Hematopoietic multipotent progenitor cell treated with erythropoietin and hydrocortisone succinate and interleukin-3 and kit ligand, for 8 days (in vitro differentiated cells): ENCODE results near the gene CLDN24.
A peak's percentile ranks its signal among the peaks of the same experiment; 100 is the strongest.

Experiments used
- DNase-seq: peaks from one replicate; pipeline ENCODE4 v3.0.0-alpha.2; 2015

The CLDN24 gene

DNA sequence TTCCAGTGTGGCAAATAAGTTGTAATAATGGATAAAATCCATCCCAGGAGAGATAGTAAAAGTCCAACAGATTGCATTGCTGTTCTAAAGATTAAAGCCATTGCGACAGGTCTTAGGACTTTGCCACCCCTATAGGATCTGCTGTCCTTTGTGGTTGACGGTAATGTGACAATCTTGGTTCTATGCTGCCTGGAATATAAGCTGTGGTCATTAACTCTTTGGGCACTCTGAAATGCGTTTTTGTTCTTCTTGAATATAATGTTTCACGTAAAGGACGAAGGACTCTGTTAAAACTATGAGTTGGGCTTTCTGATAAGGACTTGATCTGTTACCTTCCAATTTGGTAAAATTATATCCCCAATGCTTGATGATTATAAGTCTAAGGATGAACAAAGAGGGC is at the start of gene CLDN24:
Gene CLDN24, minus strand, starts transcription at position 101 of the 400 bp plus-strand sequence. Its CDS starts 0 bp downstream, at position 101.
- no peak for DNase-seq

DNA sequence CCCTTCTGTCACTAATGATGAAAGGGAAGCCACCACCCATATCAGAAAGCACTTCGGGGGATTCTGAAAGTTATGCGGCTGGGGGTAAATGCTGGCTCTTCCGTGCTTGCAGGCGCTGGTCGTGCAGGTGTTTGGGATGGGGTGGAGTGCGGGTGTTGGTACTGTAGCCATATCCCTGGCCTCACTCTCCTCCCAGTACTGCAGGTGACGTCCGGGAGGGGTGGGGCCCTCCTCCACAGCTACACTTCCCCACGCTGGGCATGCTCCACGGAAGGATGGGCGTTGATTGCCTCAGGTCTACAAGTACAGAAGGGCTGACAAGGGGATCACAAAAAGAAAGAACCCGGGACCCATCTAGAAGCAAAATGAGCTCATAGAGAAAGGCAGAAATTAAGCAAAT is 48.6 kb upstream of the CLDN24 start:
- DNase-seq: no peak

- DNase-seq: no peak
These were observed 46.8 kb upstream of the CLDN24 start for GRCh38 chr4:183369073-183369472.

- no peak for DNase-seq
These were observed 44.1 kb upstream of the CLDN24 start for GRCh38 chr4:183366206-183366835.

- no peak for DNase-seq
These were observed 41.8 kb upstream of the CLDN24 start for GRCh38 chr4:183364025-183364424.

GRCh38 chr4:183362916-183363542 is 40.8 kb upstream of the CLDN24 start:
- DNase-seq: no peak

DNA sequence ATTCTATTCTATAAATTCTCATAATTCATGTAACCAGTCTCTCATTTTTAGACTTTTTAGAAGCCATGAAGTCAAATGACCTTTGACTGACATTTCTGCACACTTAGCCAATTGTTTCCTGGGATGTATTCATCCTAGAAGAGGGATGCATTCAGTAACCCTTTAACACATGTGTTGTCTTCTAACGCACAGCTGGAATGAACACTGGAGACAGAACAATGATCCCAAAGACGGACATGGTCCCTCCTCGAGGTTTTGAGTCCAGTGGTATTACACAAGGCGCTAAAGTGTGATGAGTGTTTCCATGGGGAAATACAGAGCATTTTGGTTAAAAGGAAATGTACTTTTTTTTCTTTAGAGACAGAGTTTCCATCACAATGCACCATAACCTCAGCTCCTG is 39.8 kb upstream of the CLDN24 start:
- no peak for DNase-seq

DNA sequence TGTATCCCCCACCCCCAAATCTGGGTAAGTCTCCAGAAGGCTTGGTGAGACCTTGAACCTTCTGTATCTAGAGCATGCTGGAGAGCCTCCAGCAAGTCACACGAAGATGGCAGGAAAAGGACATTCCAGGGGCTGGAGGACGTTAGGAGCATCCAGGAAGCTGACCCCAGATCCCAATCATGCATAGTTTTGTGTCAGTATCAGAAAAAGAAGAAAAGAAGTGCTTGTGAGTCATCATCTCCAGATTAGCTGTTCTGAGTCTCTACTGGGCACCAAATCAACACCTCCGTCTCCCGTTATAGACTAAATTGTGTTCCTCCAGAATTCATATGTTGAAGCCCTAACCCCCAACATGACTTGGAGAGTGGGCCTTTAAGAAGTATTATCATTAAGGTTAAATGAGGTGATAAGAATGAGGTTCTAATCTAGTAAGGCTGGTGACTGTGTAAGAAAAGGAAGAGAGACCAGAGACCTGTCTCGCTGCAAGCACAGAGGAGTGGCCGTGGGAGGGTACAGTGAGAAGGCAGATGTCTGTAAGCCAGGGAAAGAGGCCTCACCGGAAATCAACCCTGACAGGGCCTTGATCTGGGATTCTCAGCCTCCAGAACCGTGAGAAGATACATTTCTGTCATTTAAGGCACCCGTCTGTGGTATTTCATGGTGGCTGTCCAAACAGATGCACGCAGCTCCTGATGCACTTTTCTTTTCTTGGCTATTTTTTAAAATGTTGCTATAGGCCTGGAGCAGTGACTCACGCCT is 38.1 kb upstream of the CLDN24 start:
- peak; percentile 28 for DNase-seq

DNA sequence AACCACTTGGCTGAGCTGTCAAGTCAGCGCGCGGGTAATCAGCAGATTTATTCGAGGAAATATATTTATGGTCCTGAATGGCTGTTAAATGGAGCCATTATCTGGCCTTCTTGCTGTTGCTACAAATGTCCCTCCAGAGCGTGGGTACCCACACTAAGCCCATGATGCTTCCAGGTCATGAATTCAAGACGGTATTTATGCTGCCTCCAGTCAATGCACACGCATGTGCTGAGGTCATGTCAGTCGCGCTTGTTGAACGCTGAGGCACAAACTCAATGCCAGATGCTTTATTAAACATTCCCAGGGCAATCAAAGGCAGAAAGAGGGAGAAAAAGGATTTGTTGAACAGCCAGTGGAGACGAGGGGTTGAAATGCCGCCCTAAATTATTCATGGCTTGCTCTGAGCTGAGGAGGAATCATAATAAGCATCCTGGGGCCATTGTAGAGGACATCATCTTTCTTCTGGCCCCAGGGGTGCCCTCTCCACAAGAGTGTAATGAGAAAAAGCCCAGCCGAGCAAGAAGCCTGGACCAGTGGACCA is 36.1 kb upstream of the CLDN24 start:
- DNase-seq: no peak

- DNase-seq: no peak
These were observed 34.9 kb upstream of the CLDN24 start for GRCh38 chr4:183356931-183357675.

- DNase-seq: no peak
These were observed 34.1 kb upstream of the CLDN24 start for GRCh38 chr4:183356173-183356830.

- DNase-seq: no peak
These were observed 33.2 kb upstream of the CLDN24 start for GRCh38 chr4:183355405-183355804.

DNA sequence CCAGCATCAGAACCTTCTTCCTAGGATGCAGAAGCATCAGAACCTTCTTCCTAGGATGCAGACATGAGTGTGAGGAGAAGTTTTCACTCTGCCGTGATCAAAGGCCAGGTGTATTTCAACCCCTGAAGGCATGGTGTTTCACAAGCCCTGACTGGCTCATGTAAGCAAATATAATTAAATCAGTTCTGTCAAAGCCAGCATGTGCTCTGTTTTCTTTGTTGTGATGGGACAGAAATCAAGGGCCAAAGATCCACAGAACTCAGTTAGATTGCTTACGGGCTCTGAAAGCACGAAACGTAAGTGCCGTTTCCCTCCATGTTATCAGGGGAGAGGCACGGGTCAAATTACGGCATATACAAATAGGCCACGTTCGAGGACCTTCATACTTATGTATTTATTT is 32.0 kb upstream of the CLDN24 start:
- DNase-seq: no peak

DNA sequence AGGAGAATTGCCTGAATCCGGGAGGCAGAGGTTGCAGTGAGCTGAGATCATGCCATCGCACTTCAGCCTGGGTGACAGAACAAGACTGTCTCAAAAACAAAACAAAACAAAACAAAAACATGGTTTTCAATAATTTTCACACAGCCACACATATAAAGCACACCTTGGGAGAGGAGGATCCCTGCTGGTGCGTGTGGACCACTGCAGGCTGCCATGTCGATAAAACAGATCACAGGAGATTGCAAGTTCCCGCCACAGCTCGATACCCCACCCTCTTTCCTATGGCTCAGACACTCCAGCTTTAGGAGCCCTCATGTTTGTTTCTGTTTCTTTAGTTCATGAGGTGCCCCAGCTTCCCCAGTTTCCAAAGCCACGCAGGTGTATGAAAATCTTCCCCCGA is 31.3 kb upstream of the CLDN24 start:
- DNase-seq: peak; percentile 8

DNA sequence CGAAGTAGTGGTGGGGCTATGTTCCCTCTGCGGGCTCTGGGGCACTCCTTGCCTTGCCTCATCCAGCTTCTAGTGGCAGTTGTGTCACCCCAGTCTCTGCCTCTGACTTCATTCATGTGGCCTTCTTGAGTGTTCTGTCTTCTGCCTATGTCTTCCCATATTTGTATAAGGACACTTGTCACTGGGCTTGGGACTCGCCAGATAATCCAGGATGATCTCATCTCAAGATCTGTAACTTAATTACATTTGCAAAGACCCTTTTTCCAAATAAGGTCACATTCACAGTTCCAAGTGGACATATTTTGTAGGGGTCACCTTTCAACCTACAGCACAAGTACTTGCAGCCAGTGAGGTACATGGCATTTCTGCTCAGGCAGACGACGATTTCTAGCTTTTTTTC is 30.3 kb upstream of the CLDN24 start:
- DNase-seq: no peak

GRCh38 chr4:183350317-183351071 is 28.3 kb upstream of the CLDN24 start:
- DNase-seq: no peak

DNA sequence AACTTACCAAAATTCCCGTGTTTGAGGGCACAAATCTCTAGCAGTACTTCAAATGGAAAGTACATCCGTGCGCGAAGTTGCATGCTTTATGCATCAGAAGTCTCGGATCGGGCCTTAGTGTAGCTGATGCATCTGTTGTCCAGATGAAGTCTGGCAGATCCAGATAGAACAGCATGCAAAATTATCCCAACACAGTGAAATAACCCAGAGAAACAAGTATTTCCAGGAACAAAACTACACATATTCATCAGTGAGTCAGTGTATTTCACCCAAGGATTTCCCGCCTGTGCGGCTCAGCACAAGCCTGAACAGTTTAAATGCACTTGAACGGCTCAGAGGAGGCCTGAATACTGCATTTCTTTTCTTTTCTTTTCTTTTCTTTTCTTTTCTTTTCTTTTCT is 27.4 kb upstream of the CLDN24 start:
- DNase-seq: peak; percentile 19

DNA sequence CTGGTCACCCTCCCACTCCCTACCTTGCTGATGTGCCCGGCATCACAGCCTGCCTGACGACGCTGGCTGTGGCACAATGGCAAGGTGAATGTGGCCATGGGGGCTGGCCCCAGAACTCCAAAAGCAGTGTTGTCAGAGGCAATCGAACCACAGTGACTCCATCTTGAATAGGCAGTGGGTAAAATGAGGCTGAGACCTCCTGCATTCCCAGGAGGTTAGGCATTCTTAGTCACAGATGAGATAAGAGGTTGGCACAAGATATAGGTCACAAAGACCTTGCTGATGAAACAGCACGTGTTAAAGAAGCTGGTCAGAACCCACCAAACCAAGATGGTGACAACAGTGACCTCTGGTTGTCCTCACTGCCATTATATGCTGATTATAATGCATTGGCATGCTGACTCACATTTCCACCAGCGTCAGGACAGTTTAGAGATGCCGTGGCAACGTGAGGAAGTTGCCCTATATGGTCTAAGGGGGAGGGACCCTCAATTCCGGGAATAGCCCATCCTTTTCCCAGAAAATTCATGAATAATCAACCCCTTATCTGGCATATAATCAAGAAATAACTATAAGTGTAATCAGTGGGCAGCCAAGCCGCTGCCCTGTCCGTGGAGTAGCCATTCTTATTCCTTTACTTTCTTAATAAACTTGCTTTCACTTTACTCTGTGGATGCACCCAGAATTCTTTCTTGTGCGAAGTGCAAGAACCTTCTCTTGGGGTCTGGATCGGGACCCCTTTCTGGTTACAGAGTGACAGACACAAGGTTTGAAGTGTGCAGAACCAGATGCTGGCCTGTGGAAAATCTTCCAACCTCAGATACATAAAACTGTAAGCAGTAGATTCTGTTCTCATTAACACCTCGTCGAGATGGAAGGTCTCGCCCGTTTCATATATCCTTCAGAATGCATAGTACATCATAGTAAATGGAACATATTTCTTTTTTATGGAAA is 26.8 kb upstream of the CLDN24 start:
- peak; percentile 92 for DNase-seq

- DNase-seq: no peak
These were observed 25.9 kb upstream of the CLDN24 start for GRCh38 chr4:183348136-183348535.

DNA sequence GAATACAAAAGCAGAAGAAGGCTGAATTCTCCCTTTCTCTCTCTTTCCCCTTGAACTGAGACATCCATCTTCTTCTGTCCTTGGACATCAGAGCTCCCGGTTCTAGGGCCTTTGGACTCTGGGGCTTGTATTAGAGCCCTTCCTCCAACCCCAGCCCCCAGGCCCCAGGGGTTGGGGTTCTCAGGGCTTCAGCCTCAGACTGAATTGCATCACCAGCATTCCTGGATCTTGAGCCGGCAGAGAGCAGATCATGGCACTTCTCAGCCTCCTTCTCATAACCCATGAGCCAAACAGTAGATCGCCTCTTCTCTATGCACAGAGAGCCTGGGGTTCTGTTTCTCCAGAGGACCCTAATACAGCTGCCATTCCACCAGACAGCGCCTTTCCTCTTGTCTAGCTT is 25.3 kb upstream of the CLDN24 start:
- DNase-seq: no peak

GRCh38 chr4:183347146-183347545 is 24.9 kb upstream of the CLDN24 start:
- DNase-seq: no peak
